HG03039 (cell line): ENCODE measurements around the gene EBF3.

Experiments used
- ATAC-seq: cut with Tn5 transposase; IDR thresholded peaks from one replicate; pipeline ENCODE4 v1.9.1; 2021; ENCODE audit warnings: mild to moderate bottlenecking, moderate library complexity; ENCODE audit not compliant: unreplicated experiment

Gene EBF3

GRCh38 chr10:129893104-129894089 is 70.7 kb downstream of the EBF3 start:
- ATAC-seq, result no peak

GRCh38 chr10:129892548-129893052 is 71.5 kb downstream of the EBF3 start:
- ATAC-seq, result no peak

GRCh38 chr10:129891806-129892205 is 72.3 kb downstream of the EBF3 start:
- no peak for ATAC-seq

GRCh38 chr10:129890170-129890569 is 73.9 kb downstream of the EBF3 start:
- ATAC-seq, result no peak

- ATAC-seq, result no peak
Observed at GRCh38 chr10:129888784-129889616, 75.1 kb downstream of the EBF3 start.

GRCh38 chr10:129887986-129888783 is 75.9 kb downstream of the EBF3 start:
- ATAC-seq, result no peak

- ATAC-seq, result no peak
Observed at GRCh38 chr10:129887381-129887905, 76.6 kb downstream of the EBF3 start.

- ATAC-seq, result no peak
Observed at GRCh38 chr10:129886263-129886662, 77.8 kb downstream of the EBF3 start.

GRCh38 chr10:129885526-129885925 is 78.5 kb downstream of the EBF3 start:
- no peak for ATAC-seq

GRCh38 chr10:129884398-129885078 is 79.5 kb downstream of the EBF3 start:
- ATAC-seq, result no peak

GRCh38 chr10:129883626-129884397 is 80.3 kb downstream of the EBF3 start:
- ATAC-seq, result no peak

GRCh38 chr10:129883029-129883428 is 81.0 kb downstream of the EBF3 start:
- ATAC-seq, result no peak

- no peak for ATAC-seq
Observed at GRCh38 chr10:129882291-129883010, 81.6 kb downstream of the EBF3 start.

GRCh38 chr10:129881641-129882040 is 82.4 kb downstream of the EBF3 start:
- no peak for ATAC-seq

GRCh38 chr10:129880191-129880870 is 83.7 kb downstream of the EBF3 start:
- no peak for ATAC-seq

- ATAC-seq, result no peak
Observed at GRCh38 chr10:129879655-129880054, 84.4 kb downstream of the EBF3 start.

GRCh38 chr10:129878835-129879234 is 85.2 kb downstream of the EBF3 start:
- no peak for ATAC-seq
